ENCODE measurements around the gene C22orf31.

C22orf31 gene

DNA sequence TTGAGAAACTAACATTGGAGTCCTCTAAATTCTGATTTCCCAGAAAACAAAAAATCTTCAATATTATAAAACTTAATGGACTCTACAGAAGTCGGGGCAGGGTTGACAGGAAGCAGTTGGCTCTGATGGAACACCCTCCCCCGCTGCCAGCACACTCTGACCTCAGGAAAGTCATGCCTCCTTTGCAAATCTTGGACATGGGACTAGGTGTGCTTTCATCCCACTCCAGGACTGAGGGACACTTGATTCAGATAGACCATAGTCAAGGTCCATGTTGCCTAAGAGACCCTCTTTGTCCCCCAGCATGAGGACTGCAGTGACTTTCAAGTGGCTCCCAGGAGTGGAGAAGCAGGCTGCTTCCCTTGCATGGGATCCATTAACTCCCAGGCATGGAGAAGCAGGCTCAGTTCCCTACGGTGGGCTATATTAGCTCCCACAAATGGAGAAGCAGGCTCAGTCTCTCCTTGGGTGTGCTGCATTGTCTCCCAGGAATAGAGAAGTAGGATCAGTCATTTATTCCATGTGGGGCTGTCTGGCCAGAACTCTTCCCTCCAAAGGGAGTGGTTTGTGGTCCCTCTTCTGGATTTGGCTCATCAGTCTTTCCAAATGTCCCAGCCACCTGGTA lies 38.3 kb downstream of the C22orf31 start:
- no peak for DNase-seq

DNA sequence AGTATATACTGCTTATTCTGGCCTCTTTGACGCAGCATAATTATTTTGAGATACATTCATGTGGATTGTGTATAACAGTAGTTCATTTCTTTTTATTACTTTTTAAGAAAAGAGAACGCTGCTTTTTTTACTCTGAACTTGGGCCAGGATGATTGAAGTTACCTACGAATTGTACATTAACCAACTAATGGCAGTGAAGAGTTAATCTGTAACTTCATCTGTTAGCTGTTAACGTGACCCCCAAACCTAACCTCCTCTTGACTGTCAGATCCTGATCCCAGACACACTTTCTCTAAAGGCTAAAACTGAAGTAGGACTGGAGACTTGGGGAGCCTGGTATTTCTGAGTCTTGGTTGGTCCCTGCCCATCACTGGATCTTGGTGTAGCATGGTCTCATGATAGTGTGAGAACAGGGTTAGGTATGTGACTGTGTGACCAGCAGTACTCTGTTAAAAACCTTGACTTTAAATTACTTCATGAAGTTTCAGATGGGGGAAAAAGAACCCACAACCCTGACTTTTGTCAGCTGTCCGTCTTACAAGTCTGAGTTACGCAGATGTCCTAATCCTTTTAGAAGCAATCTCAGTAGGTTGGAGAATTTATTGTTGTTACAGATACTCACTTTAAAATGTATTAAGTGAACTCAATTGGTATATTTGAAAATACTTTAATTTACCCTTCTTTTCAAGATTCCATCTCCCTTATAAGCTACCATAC lies 39.4 kb downstream of the C22orf31 start:
- no peak for DNase-seq

DNA sequence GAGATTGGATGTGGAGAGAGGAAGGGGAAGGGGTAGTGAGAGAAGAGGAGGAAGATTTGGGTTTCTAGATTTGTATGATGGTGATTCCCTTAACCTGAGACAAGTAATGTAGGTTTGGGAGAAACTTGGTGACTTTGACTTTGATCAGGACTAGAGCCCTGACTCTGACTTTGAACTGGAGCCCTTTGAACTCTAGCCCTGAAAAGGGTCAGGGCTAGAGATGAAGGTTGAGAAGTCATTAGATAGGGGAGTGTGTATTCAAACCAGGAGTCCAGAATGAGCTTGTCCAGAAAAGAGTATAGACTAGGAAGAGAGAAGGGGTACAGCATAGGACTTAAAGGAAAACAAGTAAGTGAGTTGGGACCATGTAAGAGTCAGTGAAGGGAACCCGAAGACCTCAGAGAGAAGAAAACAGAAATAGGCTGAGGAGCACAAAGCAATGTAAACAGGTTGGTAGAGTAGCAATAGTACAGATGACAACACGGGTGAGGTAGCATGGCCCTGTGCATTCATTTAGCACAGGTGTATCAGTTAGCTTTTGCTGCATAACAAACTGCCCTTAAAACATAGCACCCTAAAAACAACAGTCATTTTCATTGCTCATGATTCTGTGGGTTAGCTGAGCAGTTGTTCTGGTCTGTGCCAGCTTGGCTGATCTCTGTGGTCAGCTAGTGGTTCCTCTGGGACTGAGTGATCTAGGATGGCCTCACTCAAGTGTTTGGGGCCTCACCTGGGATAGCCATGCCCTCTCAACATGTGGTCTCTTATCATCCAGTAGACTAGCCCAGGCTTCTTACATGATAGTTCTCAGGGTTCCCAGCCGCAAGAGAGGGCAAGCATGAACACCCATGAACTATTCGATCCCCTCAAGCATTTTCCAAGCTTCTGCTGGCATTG lies 43.1 kb downstream of the C22orf31 start:
- DNase-seq: no peak

DNA sequence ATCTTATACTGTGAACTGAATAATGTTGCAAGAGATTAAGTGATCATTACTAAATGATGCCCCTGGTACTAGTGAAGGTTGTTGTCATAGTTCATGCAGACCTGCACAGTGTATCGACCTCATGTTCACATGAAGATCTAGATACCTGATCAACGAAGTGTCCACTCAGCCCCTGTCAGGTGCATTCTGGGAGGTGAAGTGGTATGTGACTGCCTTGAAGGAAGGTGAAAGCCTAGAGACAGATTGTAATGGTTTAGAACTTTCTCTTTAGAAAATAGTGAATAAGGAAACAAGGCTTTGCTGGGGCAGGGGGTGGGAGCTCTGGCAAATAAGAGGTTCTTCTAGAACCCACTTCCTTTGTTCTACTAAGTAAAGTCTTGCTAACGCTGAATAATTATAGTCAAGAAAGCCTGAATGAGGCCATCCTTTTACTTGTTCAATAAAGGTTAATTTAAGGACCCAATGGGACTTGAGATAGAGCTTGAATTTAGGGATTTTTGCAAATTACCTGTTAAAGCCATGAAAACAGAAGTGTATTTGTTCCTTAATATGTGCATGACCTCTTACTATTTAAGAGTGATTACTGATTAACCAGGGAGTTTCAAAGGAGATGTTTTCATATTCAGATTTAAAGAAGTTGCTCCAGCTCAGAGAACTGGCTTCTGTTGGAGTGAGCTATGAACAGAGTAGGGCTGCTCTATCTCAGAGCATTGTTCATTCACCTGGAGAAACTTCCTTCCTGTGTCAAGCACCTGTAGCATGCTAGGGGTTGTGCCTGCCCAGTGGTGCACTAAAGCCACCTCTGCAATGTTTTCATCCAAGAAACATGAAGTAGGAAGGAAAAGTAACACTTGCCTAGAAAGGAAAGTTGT lies 45.3 kb downstream of the C22orf31 start:
- DNase-seq: no peak

DNA sequence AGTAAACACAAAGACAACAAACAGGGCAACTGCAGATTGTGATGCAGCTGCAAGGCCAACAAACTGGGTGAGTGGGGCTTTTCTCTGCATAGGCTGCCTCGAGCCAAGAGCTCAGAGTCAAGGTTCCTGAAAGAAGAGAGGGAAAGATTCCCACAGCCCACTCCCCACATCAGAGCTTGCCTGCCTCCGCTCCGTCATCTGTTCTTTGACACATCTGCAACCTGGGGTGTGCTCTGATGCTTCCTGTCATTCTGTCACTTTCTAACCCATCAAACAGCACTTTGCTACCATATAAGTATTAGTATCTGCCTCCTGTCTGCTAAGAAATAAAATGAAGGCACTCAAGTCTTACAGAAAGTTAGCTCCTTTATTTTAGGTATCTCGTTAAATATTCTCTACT lies 46.9 kb downstream of the C22orf31 start:
- DNase-seq: no peak

DNA sequence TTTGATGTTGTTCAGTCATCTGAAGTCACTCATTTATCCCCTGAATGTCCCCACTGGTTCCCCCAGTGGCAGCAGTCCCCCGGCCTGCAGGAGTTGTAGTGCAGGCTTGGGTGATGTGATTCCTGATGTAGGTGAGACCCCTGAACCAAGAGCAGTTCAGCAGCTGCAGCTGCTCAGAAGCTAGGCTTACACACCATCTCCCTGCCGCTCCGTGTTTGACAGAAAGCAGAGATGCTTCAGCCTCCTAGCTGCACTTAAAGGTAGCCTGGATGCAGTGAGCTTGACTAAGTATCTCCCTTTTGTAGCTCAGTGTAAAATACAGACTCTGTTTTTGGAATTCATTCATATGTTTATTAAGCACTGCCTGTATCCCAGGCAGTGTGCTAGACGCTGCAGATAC lies 47.3 kb downstream of the C22orf31 start:
- DNase-seq: no peak

DNA sequence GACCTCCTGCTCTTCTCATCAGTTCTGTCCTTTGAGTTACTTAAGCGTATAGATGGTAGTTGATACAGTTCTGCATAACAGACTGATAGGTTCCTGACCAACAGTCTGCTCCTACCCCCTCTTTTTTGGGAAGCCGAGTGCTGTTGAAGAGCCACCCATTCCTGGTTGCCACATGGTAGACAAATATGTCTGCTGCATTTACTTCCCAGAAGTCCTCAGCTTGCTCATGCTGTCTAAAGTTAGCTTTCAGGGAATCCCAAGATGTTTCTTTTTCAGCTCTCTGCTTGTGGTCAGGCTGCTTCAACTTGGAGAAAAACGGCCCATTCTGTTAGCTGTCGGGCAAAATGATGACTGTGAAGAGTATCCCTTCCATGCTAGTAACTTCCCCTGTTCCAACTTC lies 48.7 kb downstream of the C22orf31 start:
- DNase-seq: no peak

DNA sequence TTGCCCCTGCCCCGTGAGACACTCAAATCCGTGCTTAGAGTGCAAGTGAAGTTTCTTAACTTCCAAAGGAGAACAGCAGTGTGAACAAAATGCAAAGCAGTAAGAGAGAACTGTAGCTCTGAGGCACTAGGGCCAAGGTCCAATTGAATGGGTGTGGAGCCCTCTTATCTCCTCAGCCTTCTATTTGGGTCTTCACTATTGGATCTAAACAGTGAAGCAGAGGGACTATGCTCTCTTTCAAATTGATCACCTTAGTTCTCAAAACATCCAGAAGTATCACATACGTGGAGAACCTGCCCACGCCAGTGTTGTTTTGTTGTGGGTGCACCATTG lies 49.6 kb downstream of the C22orf31 start:
- no peak for DNase-seq

DNA sequence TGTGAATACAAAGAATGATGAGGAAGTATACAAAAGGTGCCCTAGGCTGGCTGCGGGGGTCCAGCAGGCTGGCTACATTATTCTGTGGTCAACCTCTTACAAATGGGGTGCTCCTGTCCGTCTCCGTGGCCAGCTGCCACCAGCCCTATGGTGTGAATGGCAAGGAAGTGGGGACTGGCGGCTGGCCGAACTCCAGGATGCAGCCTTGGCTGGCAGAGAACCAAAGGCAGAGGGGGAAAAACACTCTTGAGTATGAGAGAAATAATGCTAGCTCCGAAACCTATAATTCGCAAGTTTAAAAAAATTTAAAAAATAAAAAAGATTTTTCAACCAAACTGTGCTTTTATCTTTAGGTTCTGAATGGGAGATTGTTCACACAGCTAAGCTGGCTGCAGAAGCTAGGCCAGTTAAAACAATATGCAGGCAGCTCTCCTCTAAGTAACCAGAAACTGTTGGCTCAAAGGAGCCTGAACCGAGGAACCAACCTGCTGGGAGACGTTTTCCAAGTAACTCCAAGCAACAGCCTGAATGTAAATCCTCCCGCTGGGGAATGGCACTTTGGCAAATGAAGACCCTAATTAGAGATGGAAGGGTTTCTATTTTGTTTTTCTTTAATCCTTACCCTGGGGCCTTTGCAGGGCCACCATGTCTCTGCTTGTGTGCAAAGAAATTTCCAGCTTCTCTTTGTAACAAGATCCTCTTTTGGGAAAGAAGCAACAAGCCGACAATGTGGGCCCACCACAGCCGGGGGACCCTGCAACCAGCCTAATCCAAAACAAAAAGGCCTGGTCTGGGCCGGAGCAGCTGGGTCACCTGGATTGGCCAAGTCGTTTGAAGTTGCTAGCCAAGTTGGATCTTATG lies 50.2 kb downstream of the C22orf31 start:
- peak in 1 of 2 experiments; percentile 1 for DNase-seq

DNA sequence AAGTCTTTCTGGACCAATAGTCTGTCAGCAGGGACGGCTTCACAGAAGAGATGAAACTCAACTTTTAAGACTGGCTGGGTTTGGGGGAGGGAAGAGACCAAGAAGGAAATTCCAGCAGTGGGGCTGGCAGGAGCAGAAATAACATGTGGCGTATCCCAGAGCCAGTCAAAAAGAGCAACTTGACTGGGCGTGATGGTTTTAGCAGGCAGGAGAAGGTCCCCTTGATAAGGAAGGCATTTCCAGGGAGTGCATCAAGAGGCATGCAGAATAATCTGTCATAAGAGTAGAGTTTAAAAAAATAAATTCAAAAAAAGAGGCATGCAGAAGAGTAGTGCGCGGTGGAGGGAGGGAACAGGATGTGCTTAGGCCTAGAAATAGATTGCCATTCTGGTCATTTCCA lies 52.5 kb downstream of the C22orf31 start:
- no peak for DNase-seq

Data from NCI-H2081 (cell line).